Esophagus muscularis mucosa (tissue), 3 donors: ENCODE results near the gene TBP.

ENCODE experiments used
- POLR2A ChIP-seq: fragments of 450-650 bp; IDR thresholded peaks from one replicate; pipeline ENCODE4 v1.6.1; 2017; ENCODE audit warnings: antibody characterized with exemption, moderate library complexity, mild to moderate bottlenecking, low read depth
- POLR2AphosphoS5 ChIP-seq, 2 donors: sonication (generic); formaldehyde crosslinking; IDR thresholded peaks; one replicate each; pipeline ENCODE4 v1.6.1; 2017; ENCODE audit warnings: antibody characterized with exemption in 2 of 2
- TF ChIP-seq, protein P1 (sequence below), 3 experiments: fragments of 200-600 bp in 2 of 3; fragments of 450-650 bp in 1 of 3; sonication (generic) in 2 of 3; IDR thresholded peaks; one replicate each; pipeline ENCODE4 v1.5.1; 2017 to 2019; ENCODE audit warnings: antibody characterized with exemption in 3 of 3, mild to moderate bottlenecking in 2 of 3, moderate library complexity in 1 of 3

DNA sequence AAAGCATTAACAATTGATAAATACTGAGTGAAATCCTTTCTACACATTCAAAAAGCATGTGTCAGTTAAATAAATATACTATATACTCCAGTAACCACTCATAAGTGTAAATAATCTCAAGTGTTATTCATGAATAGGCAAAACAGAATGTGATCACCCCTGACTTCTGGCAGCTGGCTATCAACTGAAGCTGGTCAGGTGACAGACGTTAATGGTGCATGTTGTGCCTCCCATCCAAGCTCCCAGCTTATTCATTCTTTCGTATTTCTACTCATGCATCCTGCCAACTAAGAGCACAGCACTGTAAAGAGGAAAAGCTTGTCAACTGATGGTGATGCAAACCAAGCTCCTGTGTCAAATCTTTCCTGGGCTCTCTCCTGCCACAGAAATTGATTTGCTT lies 8.8 kb upstream of the TBP start:
- TF ChIP-seq POLR2A = no peak
- TF ChIP-seq, protein P1, sequence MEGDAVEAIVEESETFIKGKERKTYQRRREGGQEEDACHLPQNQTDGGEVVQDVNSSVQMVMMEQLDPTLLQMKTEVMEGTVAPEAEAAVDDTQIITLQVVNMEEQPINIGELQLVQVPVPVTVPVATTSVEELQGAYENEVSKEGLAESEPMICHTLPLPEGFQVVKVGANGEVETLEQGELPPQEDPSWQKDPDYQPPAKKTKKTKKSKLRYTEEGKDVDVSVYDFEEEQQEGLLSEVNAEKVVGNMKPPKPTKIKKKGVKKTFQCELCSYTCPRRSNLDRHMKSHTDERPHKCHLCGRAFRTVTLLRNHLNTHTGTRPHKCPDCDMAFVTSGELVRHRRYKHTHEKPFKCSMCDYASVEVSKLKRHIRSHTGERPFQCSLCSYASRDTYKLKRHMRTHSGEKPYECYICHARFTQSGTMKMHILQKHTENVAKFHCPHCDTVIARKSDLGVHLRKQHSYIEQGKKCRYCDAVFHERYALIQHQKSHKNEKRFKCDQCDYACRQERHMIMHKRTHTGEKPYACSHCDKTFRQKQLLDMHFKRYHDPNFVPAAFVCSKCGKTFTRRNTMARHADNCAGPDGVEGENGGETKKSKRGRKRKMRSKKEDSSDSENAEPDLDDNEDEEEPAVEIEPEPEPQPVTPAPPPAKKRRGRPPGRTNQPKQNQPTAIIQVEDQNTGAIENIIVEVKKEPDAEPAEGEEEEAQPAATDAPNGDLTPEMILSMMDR (IDR thresholded peaks at IDR 0.05) = no peak
- TF ChIP-seq POLR2AphosphoS5 (IDR thresholded peaks at IDR 0.05) = no peak
